Esophagus squamous epithelium (tissue), 5 donors: ENCODE measurements around the gene EOGT. TPM values are rescaled to one million over a fixed set of nuclear protein-coding genes. Genes with fewer than 3 reads are reported as not detected.
A peak's percentile ranks its signal among the peaks of the same experiment; 100 is the strongest.

ENCODE experiments used
- DNase-seq: peaks from one replicate; lab custom pipeline; 2025; lab: John Stamatoyannopoulos, UW
- H3K27ac ChIP-seq, 4 donors: fragments of 200-600 bp; sonication (generic); one replicate each; pipeline ENCODE4 v1.5.1; 2016 to 2019; ENCODE audit warnings: mild to moderate bottlenecking in 1 of 4
- H3K27me3 ChIP-seq, 4 donors: fragments of 200-600 bp; sonication (generic); 1 replicate in 3 of 4; 2 replicates in 1 of 4; pipeline versions ENCODE4 v1.5.1 to v1.6.0; 2017 to 2021; ENCODE audit warnings: antibody characterized with exemption in 1 of 4
- H3K36me3 ChIP-seq, 3 donors: fragments of 200-600 bp; sonication (generic); one replicate each; pipeline ENCODE4 v1.5.1; 2016 to 2019
- H3K4me1 ChIP-seq, 3 donors: fragments of 200-600 bp; sonication (generic); one replicate each; pipeline ENCODE4 v1.5.1; 2017 to 2019
- H3K4me3 ChIP-seq, 4 donors: fragments of 200-600 bp; sonication (generic); 1 replicate in 3 of 4; 2 replicates in 1 of 4; pipeline ENCODE4 v1.5.1; 2016 to 2019; ENCODE audit warnings: mild to moderate bottlenecking in 2 of 4, moderate library complexity in 1 of 4
- H3K9me3 ChIP-seq, 3 donors: fragments of 200-600 bp; sonication (generic); one replicate each; pipeline ENCODE4 v1.5.1; 2016 to 2019
- CTCF ChIP-seq, 6 experiments: fragments of 450-650 bp in 4 of 6; fragments of 200-600 bp in 2 of 6; sonication (generic) in 2 of 6; IDR thresholded peaks; one replicate each; pipeline ENCODE4 v1.5.1; 2016 to 2019; ENCODE audit warnings: antibody characterized with exemption in 6 of 6, mild to moderate bottlenecking in 4 of 6, moderate library complexity in 4 of 6
- POLR2A ChIP-seq, 4 donors: fragments of 450-650 bp; IDR thresholded peaks; one replicate each; pipeline ENCODE4 v1.6.1; 2017; ENCODE audit warnings: antibody characterized with exemption in 4 of 4, mild to moderate bottlenecking in 4 of 4, moderate library complexity in 3 of 4
- WGBS, 2 donors: methylation state at CpG; one replicate each; pipeline ENCODE4 v1.1.5; 2018; 5-methylcytosine and 5-hydroxymethylcytosine counted together
- intact Hi-C: fragments of 100-400 bp; cut with DNase I; formaldehyde crosslinking; loops from one replicate; pipeline ENCODE4 v1.15.0; 2022
- total RNA-seq, 4 donors: library from RNA; depleted of rRNA; stranded (reverse); fragments of >200 nt; gene quantifications; one replicate each; pipeline ENCODE4 v1.1.0, GENCODE V29; 2016
- donor health status: DM: yes; HTN: yes; CAD: no.

Gene EOGT
- total RNA-seq, 4 donors from 2014 or later, result 8.3 to 47.3 (median 20.4) TPM

GRCh38 chr3:69011096-69011730, 2.3 kb downstream of the EOGT start:
- Histone ChIP-seq H3K4me1 (peaks cover 3 to 75% (median 13%) of the 10 kb centered on the region in 3 donors), H3K4me3 (peak overlapping the region in 3 of 4 donors; percentile 71 to 86 (median 72)), H3K27ac (peak overlapping the region in 3 of 4 donors; percentile 93 to 97 (median 96)), H3K27me3 (no peaks in the 10 kb centered on the region), H3K36me3 (peaks cover 0 to 44% (median 0%) of the 10 kb centered on the region in 3 donors), H3K9me3 (no peaks in the 10 kb centered on the region)
- no peak for DNase-seq
- intact Hi-C loops, result no loop called here
- WGBS, 2 donors, result 77 to 83% methylated on average over 8 of the region's 8 CpGs
- no peak for TF ChIP-seq POLR2A (IDR thresholded peaks at IDR 0.05)

GRCh38 chr3:69009559-69010410, 3.7 kb downstream of the EOGT start:
- peak overlapping the region in 3 of 4 donors; percentile 18 to 96 (median 54) for H3K27ac ChIP-seq
- H3K36me3 ChIP-seq, result peaks cover 0 to 59% (median under 1%) of the 10 kb centered on the region in 3 donors
- no peaks in the 10 kb centered on the region for H3K9me3 ChIP-seq
- 36 to 53% methylated on average over 3 of the region's 3 CpGs for WGBS, 2 donors
- no peaks in the 10 kb centered on the region for H3K27me3 ChIP-seq
- DNase-seq, result no peak
- H3K4me1 ChIP-seq, result peaks cover 10 to 85% (median 12%) of the 10 kb centered on the region in 3 donors
- intact Hi-C loops, result no loop called here
- H3K4me3 ChIP-seq, result no peak overlapping the region
- no peak for TF ChIP-seq POLR2A (IDR thresholded peaks at IDR 0.05)
- TF ChIP-seq CTCF (IDR thresholded peaks at IDR 0.05), result no peak

GRCh38 chr3:69008980-69009379, 4.5 kb downstream of the EOGT start:
- H3K4me3 ChIP-seq, result peak overlapping the region in 1 of 4 donors; percentile 9

GRCh38 chr3:69005791-69006482, 7.5 kb downstream of the EOGT start:
- Histone ChIP-seq H3K9me3 (no peaks in the 10 kb centered on the region), H3K27ac (peak overlapping the region in 2 of 4 donors; percentile 42 to 49), H3K4me1 (peaks cover 0 to 54% (median 6%) of the 10 kb centered on the region in 3 donors), H3K36me3 (peaks cover 0 to 97% (median 22%) of the 10 kb centered on the region in 3 donors), H3K4me3 (no peak overlapping the region), H3K27me3 (no peaks in the 10 kb centered on the region)
- WGBS, 2 donors, result 35 to 55% methylated on average over 5 of the region's 5 CpGs
- intact Hi-C loops, result no loop called here
- TF ChIP-seq POLR2A (IDR thresholded peaks at IDR 0.05), result no peak
- TF ChIP-seq CTCF (IDR thresholded peaks at IDR 0.05), result no peak
- DNase-seq, result no peak

More at GRCh38 chr3:69008980-69009379, 4.5 kb downstream of the EOGT start:
- Histone ChIP-seq H3K27me3 (no peaks in the 10 kb centered on the region), H3K27ac (peak overlapping the region; percentile 18 to 67 (median 57)), H3K4me1 (peaks cover 6 to 78% (median 10%) of the 10 kb centered on the region in 3 donors), H3K36me3 (peaks cover 0 to 67% (median 7%) of the 10 kb centered on the region in 3 donors), H3K9me3 (no peaks in the 10 kb centered on the region)
- WGBS, 2 donors, result 65 to 68% methylated on average over 2 of the region's 2 CpGs
- DNase-seq, result no peak
- TF ChIP-seq CTCF (IDR thresholded peaks at IDR 0.05) (no peak), POLR2A (IDR thresholded peaks at IDR 0.05) (no peak)
- intact Hi-C loops, result no loop called here

- peaks cover 0 to 47% (median 6%) of the 10 kb centered on the region in 3 donors for H3K4me1 ChIP-seq
- peak overlapping the region in 2 of 4 donors; percentile 36 to 42 for H3K27ac ChIP-seq
- no peaks in the 10 kb centered on the region for H3K27me3 ChIP-seq
- no peaks in the 10 kb centered on the region for H3K9me3 ChIP-seq
- H3K4me3 ChIP-seq, result no peak overlapping the region
- 34 to 53% methylated on average over 6 of the region's 6 CpGs for WGBS, 2 donors
- intact Hi-C loops, result no loop called here
- no peak for DNase-seq
- TF ChIP-seq POLR2A (IDR thresholded peaks at IDR 0.05) (no peak), CTCF (IDR thresholded peaks at IDR 0.05) (no peak)
- H3K36me3 ChIP-seq, result peaks cover 0 to 99% (median 22%) of the 10 kb centered on the region in 3 donors
These were observed 8.3 kb downstream of the EOGT start for GRCh38 chr3:69005071-69005790.
